ENCODE results near the gene DNAJC3. TPM values are rescaled to one million over a fixed set of nuclear protein-coding genes. Genes with fewer than 3 reads are reported as not detected.

The DNAJC3 gene
- total and polyA plus RNA-seq, 2 of the 8 experiments (the other 6 are each of a cell fraction or from before 2014, with no cell fraction given): 4.3 to 24.1 TPM

DNA sequence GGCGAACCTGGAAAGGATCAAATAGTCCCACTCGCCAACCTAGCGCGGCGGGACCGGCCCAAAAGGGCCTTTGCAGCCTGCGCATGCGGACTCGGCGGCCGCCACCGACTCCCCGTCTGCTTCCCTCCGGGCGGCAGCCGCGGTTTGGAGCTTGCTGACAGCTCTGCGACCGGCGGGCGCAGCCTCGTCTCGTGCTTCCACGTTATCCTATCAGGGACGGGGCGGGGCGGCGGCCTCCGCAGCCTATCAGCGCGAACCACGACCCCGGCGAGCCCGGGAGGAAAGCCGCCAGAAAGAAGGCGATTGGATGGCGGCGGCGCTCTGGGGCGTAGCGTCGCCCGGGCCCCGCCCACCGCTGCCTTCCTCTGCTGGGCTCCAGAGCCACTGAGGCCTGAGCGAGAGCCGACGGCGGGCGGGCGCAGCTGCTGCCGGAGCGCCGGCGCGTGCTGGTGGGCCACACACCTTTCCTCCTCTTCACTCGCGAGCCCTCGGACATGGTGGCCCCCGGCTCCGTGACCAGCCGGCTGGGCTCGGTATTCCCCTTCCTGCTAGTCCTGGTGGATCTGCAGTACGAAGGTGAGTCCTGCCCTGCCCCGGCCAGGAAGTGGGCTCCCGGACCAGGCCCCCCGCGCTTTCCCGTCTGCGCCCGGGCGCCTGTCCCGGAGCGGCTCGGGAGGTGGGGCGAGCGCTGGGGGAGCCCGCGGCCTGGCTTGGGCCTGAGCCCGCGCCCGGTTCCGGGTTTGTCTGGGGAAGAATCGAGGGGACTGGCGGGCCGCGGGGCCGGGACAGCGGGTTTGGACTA, at the start of gene DNAJC3 (continued):
- TF ChIP-seq KDM4A (IDR thresholded peaks at IDR 0.05; ENCODE audit: low read depth, low read length, severe bottlenecking) (peak; percentile 85), RNF2 (IDR thresholded peaks at IDR 0.05; ENCODE audit: borderline replicate concordance, low read depth, low read length, missing control alignments, poor library complexity, severe bottlenecking) (no peak), KDM5A (IDR thresholded peaks at IDR 0.05; ENCODE audit: low read length) (no peak), RBBP5 (IDR thresholded peaks at IDR 0.05; ENCODE audit: borderline replicate concordance, low read depth, low read length) (peak; percentile 51; the same call in 1 of the 2 replicates), RFX5 (IDR thresholded peaks at IDR 0.05; ENCODE audit: borderline replicate concordance, low read depth, low read length) (no peak), BACH1 (IDR thresholded peaks at IDR 0.05; ENCODE audit: low read length) (no peak), CEBPB (IDR thresholded peaks at IDR 0.05; ENCODE audit: low read depth, low read length) (no peak), EGR1 (IDR thresholded peaks at IDR 0.05; ENCODE audit: borderline replicate concordance, low read depth, low read length) (no peak), HDAC2 (IDR thresholded peaks at IDR 0.05; ENCODE audit: borderline replicate concordance in 1 of 2, low read depth in 2 of 2, low read length in 2 of 2) (no peak), GTF2F1 (IDR thresholded peaks at IDR 0.05; ENCODE audit: borderline replicate concordance, low read depth, low read length) (no peak), NANOG (IDR thresholded peaks at IDR 0.05; ENCODE audit: insufficient read depth, low read depth, low read length, poor library complexity, severe bottlenecking) (no peak), TBP (IDR thresholded peaks at IDR 0.05; ENCODE audit: low read depth, low read length) (peak; percentile 77), CBX8 (IDR thresholded peaks at IDR 0.05; ENCODE audit: borderline replicate concordance, low read depth, low read length) (no peak), SAP30 (IDR thresholded peaks at IDR 0.05; ENCODE audit: insufficient read depth, insufficient replicate concordance, low read length) (peak; percentile 51), TEAD4 (IDR thresholded peaks at IDR 0.05; ENCODE audit: low read depth, low read length) (no peak), ASH2L (IDR thresholded peaks at IDR 0.05; ENCODE audit: low read length) (peak; percentile 90), EP300 (IDR thresholded peaks at IDR 0.05; ENCODE audit: borderline replicate concordance in 1 of 2, low read depth in 2 of 2, low read length in 2 of 2) (no peak), POLR2AphosphoS5 (IDR thresholded peaks at IDR 0.05; ENCODE audit: low read depth, low read length) (peak; percentile 68)
- TF ChIP-seq, protein P1, sequence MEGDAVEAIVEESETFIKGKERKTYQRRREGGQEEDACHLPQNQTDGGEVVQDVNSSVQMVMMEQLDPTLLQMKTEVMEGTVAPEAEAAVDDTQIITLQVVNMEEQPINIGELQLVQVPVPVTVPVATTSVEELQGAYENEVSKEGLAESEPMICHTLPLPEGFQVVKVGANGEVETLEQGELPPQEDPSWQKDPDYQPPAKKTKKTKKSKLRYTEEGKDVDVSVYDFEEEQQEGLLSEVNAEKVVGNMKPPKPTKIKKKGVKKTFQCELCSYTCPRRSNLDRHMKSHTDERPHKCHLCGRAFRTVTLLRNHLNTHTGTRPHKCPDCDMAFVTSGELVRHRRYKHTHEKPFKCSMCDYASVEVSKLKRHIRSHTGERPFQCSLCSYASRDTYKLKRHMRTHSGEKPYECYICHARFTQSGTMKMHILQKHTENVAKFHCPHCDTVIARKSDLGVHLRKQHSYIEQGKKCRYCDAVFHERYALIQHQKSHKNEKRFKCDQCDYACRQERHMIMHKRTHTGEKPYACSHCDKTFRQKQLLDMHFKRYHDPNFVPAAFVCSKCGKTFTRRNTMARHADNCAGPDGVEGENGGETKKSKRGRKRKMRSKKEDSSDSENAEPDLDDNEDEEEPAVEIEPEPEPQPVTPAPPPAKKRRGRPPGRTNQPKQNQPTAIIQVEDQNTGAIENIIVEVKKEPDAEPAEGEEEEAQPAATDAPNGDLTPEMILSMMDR (IDR thresholded peaks at IDR 0.05; ENCODE audit: control extremely low read depth in 1 of 3, insufficient read depth in 1 of 3, low read depth in 1 of 3, low read length in 3 of 3): no peak
- TF ChIP-seq, protein P2, sequence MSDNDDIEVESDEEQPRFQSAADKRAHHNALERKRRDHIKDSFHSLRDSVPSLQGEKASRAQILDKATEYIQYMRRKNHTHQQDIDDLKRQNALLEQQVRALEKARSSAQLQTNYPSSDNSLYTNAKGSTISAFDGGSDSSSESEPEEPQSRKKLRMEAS (IDR thresholded peaks at IDR 0.05): peak; percentile 79
